ENCODE measurements around the gene PPME1. TPM values are rescaled to one million over a fixed set of nuclear protein-coding genes. Genes with fewer than 3 reads are reported as not detected.

PPME1 gene
- total RNA-seq, 1 donor from 2014 or later = 40.4 TPM

GRCh38 chr11:74276581-74276980 is 105.5 kb downstream of the PPME1 start:
- Mint-ChIP-seq H3K27me3 (ENCODE audit: unreplicated experiment) (no peaks in the 10 kb centered on the region), H3K4me1 (ENCODE audit: unreplicated experiment) (peaks cover 20% of the 10 kb centered on the region), H3K36me3 (ENCODE audit: unreplicated experiment) (no peaks in the 10 kb centered on the region), H3K27ac (ENCODE audit: unreplicated experiment) (no peak overlapping the region), H3K4me3 (ENCODE audit: unreplicated experiment) (no peak overlapping the region), H3K9me3 (ENCODE audit: unreplicated experiment) (no peaks in the 10 kb centered on the region)
- no peak for DNase-seq (ENCODE audit: extremely low spot score, unreplicated experiment)
- TF ChIP-seq, protein P1, sequence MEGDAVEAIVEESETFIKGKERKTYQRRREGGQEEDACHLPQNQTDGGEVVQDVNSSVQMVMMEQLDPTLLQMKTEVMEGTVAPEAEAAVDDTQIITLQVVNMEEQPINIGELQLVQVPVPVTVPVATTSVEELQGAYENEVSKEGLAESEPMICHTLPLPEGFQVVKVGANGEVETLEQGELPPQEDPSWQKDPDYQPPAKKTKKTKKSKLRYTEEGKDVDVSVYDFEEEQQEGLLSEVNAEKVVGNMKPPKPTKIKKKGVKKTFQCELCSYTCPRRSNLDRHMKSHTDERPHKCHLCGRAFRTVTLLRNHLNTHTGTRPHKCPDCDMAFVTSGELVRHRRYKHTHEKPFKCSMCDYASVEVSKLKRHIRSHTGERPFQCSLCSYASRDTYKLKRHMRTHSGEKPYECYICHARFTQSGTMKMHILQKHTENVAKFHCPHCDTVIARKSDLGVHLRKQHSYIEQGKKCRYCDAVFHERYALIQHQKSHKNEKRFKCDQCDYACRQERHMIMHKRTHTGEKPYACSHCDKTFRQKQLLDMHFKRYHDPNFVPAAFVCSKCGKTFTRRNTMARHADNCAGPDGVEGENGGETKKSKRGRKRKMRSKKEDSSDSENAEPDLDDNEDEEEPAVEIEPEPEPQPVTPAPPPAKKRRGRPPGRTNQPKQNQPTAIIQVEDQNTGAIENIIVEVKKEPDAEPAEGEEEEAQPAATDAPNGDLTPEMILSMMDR (IDR thresholded peaks at IDR 0.05) = no peak

DNA sequence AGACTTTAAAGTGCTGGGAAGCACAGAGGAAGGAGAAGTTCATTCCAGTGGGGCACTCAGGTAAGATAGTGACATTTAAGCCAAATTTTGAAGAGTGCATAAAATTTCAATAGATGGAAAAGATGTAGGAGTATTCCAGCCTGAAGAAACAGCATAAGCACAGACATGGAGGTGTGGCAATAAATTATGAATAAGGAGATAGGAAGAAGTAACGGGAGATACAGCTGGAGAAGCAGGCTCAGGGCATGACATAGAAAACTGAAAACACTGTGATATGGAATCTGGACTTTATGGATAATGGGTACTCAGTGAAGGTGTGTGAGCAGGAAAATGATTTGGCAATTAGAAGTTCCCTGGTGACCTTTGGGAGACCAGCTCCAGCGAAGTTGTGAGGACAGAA is 107.0 kb downstream of the PPME1 start:
- H3K9me3 Mint-ChIP-seq (ENCODE audit: unreplicated experiment) = no peaks in the 10 kb centered on the region
- H3K4me3 Mint-ChIP-seq (ENCODE audit: unreplicated experiment) = no peak overlapping the region
- TF ChIP-seq, protein P1 (IDR thresholded peaks at IDR 0.05) = no peak
- H3K4me1 Mint-ChIP-seq (ENCODE audit: unreplicated experiment) = peaks cover 20% of the 10 kb centered on the region
- no peaks in the 10 kb centered on the region for H3K27me3 Mint-ChIP-seq (ENCODE audit: unreplicated experiment)
- H3K27ac Mint-ChIP-seq (ENCODE audit: unreplicated experiment) = peak overlapping the region; percentile 42
- H3K36me3 Mint-ChIP-seq (ENCODE audit: unreplicated experiment) = no peaks in the 10 kb centered on the region
- DNase-seq (ENCODE audit: extremely low spot score, unreplicated experiment) = no peak

- no peaks in the 10 kb centered on the region for H3K9me3 Mint-ChIP-seq (ENCODE audit: unreplicated experiment)
- H3K27me3 Mint-ChIP-seq (ENCODE audit: unreplicated experiment) = no peaks in the 10 kb centered on the region
- H3K36me3 Mint-ChIP-seq (ENCODE audit: unreplicated experiment) = no peaks in the 10 kb centered on the region
- peak overlapping the region; percentile 44 for H3K27ac Mint-ChIP-seq (ENCODE audit: unreplicated experiment)
- no peak for DNase-seq (ENCODE audit: extremely low spot score, unreplicated experiment)
- no peak overlapping the region for H3K4me3 Mint-ChIP-seq (ENCODE audit: unreplicated experiment)
- TF ChIP-seq, protein P1 (IDR thresholded peaks at IDR 0.05) = no peak
- peaks cover 20% of the 10 kb centered on the region for H3K4me1 Mint-ChIP-seq (ENCODE audit: unreplicated experiment)
Measured at GRCh38 chr11:74278721-74279161, 107.7 kb downstream of the PPME1 start.

DNA sequence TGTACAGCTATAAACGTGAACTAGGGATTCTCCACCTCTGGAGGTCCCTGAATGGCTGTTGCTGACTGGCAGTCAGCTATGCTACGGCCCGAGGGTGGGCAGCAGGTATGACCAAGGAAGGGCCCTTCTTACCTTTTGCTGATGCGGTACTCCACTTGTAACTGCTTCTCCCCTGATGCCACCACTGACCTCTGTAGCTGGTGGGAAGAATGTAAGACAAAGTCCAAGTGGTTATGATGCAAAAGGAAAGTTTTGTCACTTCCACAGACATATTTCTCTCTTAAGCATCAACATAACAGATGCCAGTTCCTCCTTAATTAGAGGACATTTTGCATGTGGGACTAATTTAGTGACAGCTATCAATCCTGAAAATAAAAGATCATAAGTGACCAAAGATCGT is 108.2 kb downstream of the PPME1 start:
- TF ChIP-seq, protein P1 (IDR thresholded peaks at IDR 0.05) = no peak
- peak overlapping the region; percentile 44 for H3K27ac Mint-ChIP-seq (ENCODE audit: unreplicated experiment)
- DNase-seq (ENCODE audit: extremely low spot score, unreplicated experiment) = no peak
- H3K4me3 Mint-ChIP-seq (ENCODE audit: unreplicated experiment) = no peak overlapping the region
- H3K36me3 Mint-ChIP-seq (ENCODE audit: unreplicated experiment) = no peaks in the 10 kb centered on the region
- no peaks in the 10 kb centered on the region for H3K9me3 Mint-ChIP-seq (ENCODE audit: unreplicated experiment)
- H3K4me1 Mint-ChIP-seq (ENCODE audit: unreplicated experiment) = peaks cover 20% of the 10 kb centered on the region
- H3K27me3 Mint-ChIP-seq (ENCODE audit: unreplicated experiment) = no peaks in the 10 kb centered on the region

GRCh38 chr11:74280494-74280893 is 109.4 kb downstream of the PPME1 start:
- H3K4me3 Mint-ChIP-seq (ENCODE audit: unreplicated experiment) = no peak overlapping the region
- no peaks in the 10 kb centered on the region for H3K36me3 Mint-ChIP-seq (ENCODE audit: unreplicated experiment)
- H3K9me3 Mint-ChIP-seq (ENCODE audit: unreplicated experiment) = no peaks in the 10 kb centered on the region
- TF ChIP-seq, protein P1 (IDR thresholded peaks at IDR 0.05) = no peak
- H3K4me1 Mint-ChIP-seq (ENCODE audit: unreplicated experiment) = peaks cover 20% of the 10 kb centered on the region
- DNase-seq (ENCODE audit: extremely low spot score, unreplicated experiment) = no peak
- no peak overlapping the region for H3K27ac Mint-ChIP-seq (ENCODE audit: unreplicated experiment)
- no peaks in the 10 kb centered on the region for H3K27me3 Mint-ChIP-seq (ENCODE audit: unreplicated experiment)
